H9 (cell line): Measurements from ENCODE around the gene SEC14L5. TPM values are rescaled to one million over a fixed set of nuclear protein-coding genes. Genes with fewer than 3 reads are reported as not detected.

Experiments
- DNase-seq: peaks from one replicate; pipeline ENCODE4 v3.0.0-alpha.2; 2017
- H2AFZ ChIP-seq: one replicate; pipeline ENCODE4 v1.6.1; 2013; ENCODE audit warnings: mild to moderate bottlenecking, low read length, control low read depth, moderate library complexity
- H2AK5ac ChIP-seq: 2 replicates; pipeline ENCODE4 v1.6.1; 2013; ENCODE audit warnings: low read length, control low read depth, mixed read lengths; ENCODE audit not compliant: insufficient read length
- H2BK120ac ChIP-seq: one replicate; pipeline ENCODE4 v1.6.1; 2013; ENCODE audit warnings: low read depth, mild to moderate bottlenecking, low read length, control low read depth, inconsistent platforms; ENCODE audit not compliant: poor library complexity, severe bottlenecking
- H2BK12ac ChIP-seq: 2 replicates; pipeline ENCODE4 v1.6.1; 2013; ENCODE audit warnings: low read length, control low read depth, mixed read lengths, low read depth; ENCODE audit not compliant: insufficient read length
- H2BK15ac ChIP-seq: 2 replicates; pipeline ENCODE4 v1.6.1; 2013; ENCODE audit warnings: low read depth, low read length, control low read depth
- H2BK20ac ChIP-seq: one replicate; pipeline ENCODE4 v1.6.1; 2013; ENCODE audit warnings: low read depth, mild to moderate bottlenecking, low read length, control low read depth, inconsistent platforms; ENCODE audit not compliant: poor library complexity, severe bottlenecking
- H2BK5ac ChIP-seq: 2 replicates; pipeline ENCODE4 v1.6.1; 2013; ENCODE audit warnings: low read length, control low read depth, mixed read lengths; ENCODE audit not compliant: insufficient read length
- H3K14ac ChIP-seq: 2 replicates; pipeline ENCODE4 v1.6.1; 2013; ENCODE audit warnings: low read length, control low read depth; ENCODE audit not compliant: insufficient read depth
- H3K18ac ChIP-seq: 2 replicates; pipeline ENCODE4 v1.6.1; 2013; ENCODE audit warnings: low read depth, mild to moderate bottlenecking, mixed read lengths, low read length, control low read depth; ENCODE audit not compliant: insufficient read length
- H3K23ac ChIP-seq: 2 replicates; pipeline ENCODE4 v1.6.1; 2013; ENCODE audit warnings: low read length, control low read depth, mixed read lengths, low read depth; ENCODE audit not compliant: insufficient read length
- H3K23me2 ChIP-seq: 2 replicates; pipeline ENCODE4 v1.6.1; 2013; ENCODE audit warnings: low read depth, mild to moderate bottlenecking, mixed read lengths, low read length, control low read depth; ENCODE audit not compliant: insufficient read length, poor library complexity, severe bottlenecking
- H3K27ac ChIP-seq: 2 replicates; pipeline ENCODE4 v1.5.1; 2013; ENCODE audit warnings: low read length, control low read depth, mixed read lengths, low read depth; ENCODE audit not compliant: insufficient read length
- H3K27me3 ChIP-seq: 2 replicates; pipeline ENCODE4 v1.6.1; 2013; ENCODE audit warnings: low read length, control low read depth, inconsistent platforms; ENCODE audit not compliant: insufficient read depth
- H3K4ac ChIP-seq: 2 replicates; pipeline ENCODE4 v1.6.1; 2013; ENCODE audit warnings: low read depth, mild to moderate bottlenecking, control low read depth, inconsistent platforms, low read length, moderate library complexity
- H3K4me1 ChIP-seq: 2 replicates; pipeline ENCODE4 v1.6.1; 2013; ENCODE audit warnings: low read length, control low read depth, inconsistent platforms; ENCODE audit not compliant: insufficient read depth
- H3K4me2 ChIP-seq: 2 replicates; pipeline ENCODE4 v1.6.1; 2013; ENCODE audit warnings: low read length, control low read depth, mixed read lengths; ENCODE audit not compliant: insufficient read length, insufficient read depth
- H3K56ac ChIP-seq: 2 replicates; pipeline ENCODE4 v1.6.1; 2013; ENCODE audit warnings: low read depth, mild to moderate bottlenecking, mixed read lengths, low read length, control low read depth; ENCODE audit not compliant: insufficient read length
- H3K79me1 ChIP-seq: 2 replicates; pipeline ENCODE4 v1.6.1; 2013; ENCODE audit warnings: low read depth, mild to moderate bottlenecking, moderate library complexity, low read length, control low read depth, inconsistent platforms; ENCODE audit not compliant: insufficient read depth, poor library complexity, severe bottlenecking
- H3K79me2 ChIP-seq: 2 replicates; pipeline ENCODE4 v1.6.1; 2013; ENCODE audit warnings: low read length, control low read depth, inconsistent platforms; ENCODE audit not compliant: insufficient read depth
- H3K9ac ChIP-seq: 2 replicates; pipeline ENCODE4 v1.6.1; 2013; ENCODE audit warnings: low read length, control low read depth, mixed read lengths; ENCODE audit not compliant: insufficient read length; ENCODE audit errors: extremely low read depth
- H3K9me3 ChIP-seq: one replicate; pipeline ENCODE4 v1.6.1; 2013; ENCODE audit warnings: low read depth, low read length, inconsistent platforms; ENCODE audit not compliant: control insufficient read depth
- H3T11ph ChIP-seq: one replicate; pipeline ENCODE4 v1.6.1; 2013; ENCODE audit warnings: mild to moderate bottlenecking, low read length, control low read depth, inconsistent platforms
- H4K20me1 ChIP-seq: one replicate; pipeline ENCODE4 v1.6.1; 2013; ENCODE audit not compliant: control insufficient read depth, insufficient read length, insufficient read depth
- H4K5ac ChIP-seq: 2 replicates; pipeline ENCODE4 v1.6.1; 2013; ENCODE audit warnings: low read depth, mild to moderate bottlenecking, mixed read lengths, low read length, control low read depth; ENCODE audit not compliant: insufficient read length
- H4K8ac ChIP-seq: replicated peaks from 2 replicates; pipeline ENCODE4 v1.6.1; 2013; ENCODE audit warnings: low read length, control low read depth, mixed read lengths, low read depth; ENCODE audit not compliant: insufficient read length
- H4K91ac ChIP-seq: 2 replicates; pipeline ENCODE4 v1.6.1; 2013; ENCODE audit warnings: low read depth, mild to moderate bottlenecking, moderate library complexity, mixed read lengths, low read length, control low read depth; ENCODE audit not compliant: insufficient read length
- H3K27ac Mint-ChIP-seq, 3 experiments: 2 replicates in 2 of 3; 3 replicates in 1 of 3; pipeline ENCODE4 v1.8.0; 2020 to 2021; ENCODE audit warnings: mixed read lengths in 3 of 3, mild to moderate bottlenecking in 1 of 3, moderate library complexity in 1 of 3
- H3K27me3 Mint-ChIP-seq: 2 replicates; pipeline ENCODE4 v1.8.0; 2021; ENCODE audit warnings: low read depth, mild to moderate bottlenecking, moderate library complexity, mixed read lengths
- H3K36me3 Mint-ChIP-seq, 3 experiments: 2 replicates in 2 of 3; 3 replicates in 1 of 3; pipeline ENCODE4 v1.8.0; 2020 to 2021; ENCODE audit warnings: low read depth in 3 of 3, mixed read lengths in 3 of 3; ENCODE audit not compliant: insufficient read depth in 1 of 3
- H3K4me1 Mint-ChIP-seq, 2 experiments: 2 replicates each; pipeline ENCODE4 v1.8.0; 2020; ENCODE audit warnings: mixed read lengths in 2 of 2
- H3K4me3 Mint-ChIP-seq, 2 experiments: 2 replicates in 1 of 2; 3 replicates in 1 of 2; pipeline ENCODE4 v1.8.0; 2020 to 2021; ENCODE audit warnings: mild to moderate bottlenecking in 2 of 2, mixed read lengths in 2 of 2, moderate library complexity in 1 of 2
- H3K9me3 Mint-ChIP-seq, 2 experiments: 2 replicates in 1 of 2; 3 replicates in 1 of 2; pipeline ENCODE4 v1.8.0; 2020; ENCODE audit warnings: mild to moderate bottlenecking in 2 of 2, mixed read lengths in 2 of 2, moderate library complexity in 1 of 2
- WGBS: extraction: QIAGEN DNeasy Blood & Tissue Kit; methylation state at CpG from one replicate; pipeline ENCODE4 v1.1.7; 2013; ENCODE audit warnings: missing lambda C conversion rate, low lambda C conversion rate, mixed read lengths; ENCODE audit not compliant: insufficient read length; ENCODE audit errors: extremely low coverage; 5-methylcytosine and 5-hydroxymethylcytosine counted together
- total RNA-seq: library from RNA; stranded (reverse); gene quantifications from 2 replicates; pipeline ENCODE4 v1.2.1, GENCODE V29; 2021
- TF ChIP-seq, protein P1 (sequence below): fragments of 200-600 bp; sonication (generic); conservative IDR thresholded peaks from 3 replicates; pipeline ENCODE4 v1.8.0; 2021; ENCODE audit warnings: antibody characterized with exemption, mild to moderate bottlenecking

Gene SEC14L5
- total RNA-seq, 1 experiment from 2014 or later: 4.1 TPM

DNA sequence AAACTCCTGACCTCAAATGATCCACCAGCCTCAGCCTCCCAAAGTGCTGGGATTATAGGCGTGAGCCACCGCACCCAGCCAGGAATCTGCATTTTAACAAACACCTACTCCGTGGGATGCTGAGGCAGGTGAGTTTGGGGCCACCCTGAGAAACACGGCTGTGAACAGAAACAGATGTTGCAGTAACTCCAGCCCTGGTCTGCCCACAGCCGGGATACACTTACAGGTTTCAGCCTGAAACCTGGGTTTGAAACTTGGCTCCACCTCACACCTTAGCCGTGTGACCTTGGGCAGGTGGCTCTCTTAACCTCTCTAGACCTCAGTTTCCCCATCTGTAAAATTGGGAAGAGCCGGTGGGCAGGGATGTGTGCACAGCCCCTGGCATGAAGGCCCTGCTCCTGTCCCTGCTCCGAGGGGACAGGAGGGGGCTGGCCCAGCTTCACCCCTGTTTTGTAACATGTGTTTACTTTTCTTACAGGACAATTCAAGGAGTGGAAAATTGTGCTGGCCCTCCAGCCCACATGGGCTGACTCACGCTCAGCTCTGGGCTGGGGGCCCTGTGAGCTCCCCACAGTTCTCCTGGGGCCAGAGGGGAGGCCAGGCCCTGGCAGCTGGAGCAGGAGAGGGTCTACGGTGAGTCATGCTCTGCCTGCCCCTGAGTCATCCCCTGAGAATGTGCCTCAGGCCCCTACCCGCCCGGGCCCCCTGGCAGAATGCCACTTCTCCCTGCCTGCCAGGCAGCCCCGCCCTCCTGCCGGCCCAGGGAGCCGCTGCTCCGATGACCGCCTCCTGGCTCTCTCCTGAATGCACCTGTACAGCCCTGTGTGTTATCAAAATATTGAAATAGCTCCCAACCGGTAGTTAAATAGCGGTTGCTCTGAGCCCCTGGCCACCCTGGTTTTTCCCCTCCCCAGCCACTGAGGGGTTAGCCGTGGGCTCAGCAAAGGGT, 13.5 kb upstream of the SEC14L5 start:
- no peak overlapping the region for H3K23ac ChIP-seq
- H2BK15ac ChIP-seq: no peak overlapping the region
- Mint-ChIP-seq H3K9me3 (no peaks in the 10 kb centered on the region; a peak in 1 of 5 replicates), H3K4me3 (peak overlapping the region; percentile 22 to 29; a peak in 2 of 5 replicates), H3K4me1 (peaks cover 54 to 57% of the 10 kb centered on the region in 2 experiments), H3K27ac (peak overlapping the region; percentile 53 to 96 (median 74); a peak in 5 of 7 replicates), H3K36me3 (no peaks in the 10 kb centered on the region), H3K27me3 (no peaks in the 10 kb centered on the region; the same call in none of the 2 replicates)
- H3K18ac ChIP-seq: peak overlapping the region; percentile 74
- DNase-seq: peak; percentile 90
- peaks cover 14% of the 10 kb centered on the region for H3K4me1 ChIP-seq
- no peak overlapping the region for H3T11ph ChIP-seq
- no peak overlapping the region for H2BK5ac ChIP-seq
- H4K91ac ChIP-seq: no peak overlapping the region
- no peak overlapping the region for H3K56ac ChIP-seq
- H3K27ac ChIP-seq: no peak overlapping the region
- H2AFZ ChIP-seq: no peak overlapping the region
- no CpG with 5 or more reads among the region's 20 CpGs for WGBS
- no peaks in the 10 kb centered on the region for H3K9me3 ChIP-seq
- no peaks in the 10 kb centered on the region for H3K79me2 ChIP-seq
- H4K5ac ChIP-seq: no peak overlapping the region
- H2AK5ac ChIP-seq: no peak overlapping the region
- H4K20me1 ChIP-seq: no peaks in the 10 kb centered on the region
- TF ChIP-seq, protein P1, sequence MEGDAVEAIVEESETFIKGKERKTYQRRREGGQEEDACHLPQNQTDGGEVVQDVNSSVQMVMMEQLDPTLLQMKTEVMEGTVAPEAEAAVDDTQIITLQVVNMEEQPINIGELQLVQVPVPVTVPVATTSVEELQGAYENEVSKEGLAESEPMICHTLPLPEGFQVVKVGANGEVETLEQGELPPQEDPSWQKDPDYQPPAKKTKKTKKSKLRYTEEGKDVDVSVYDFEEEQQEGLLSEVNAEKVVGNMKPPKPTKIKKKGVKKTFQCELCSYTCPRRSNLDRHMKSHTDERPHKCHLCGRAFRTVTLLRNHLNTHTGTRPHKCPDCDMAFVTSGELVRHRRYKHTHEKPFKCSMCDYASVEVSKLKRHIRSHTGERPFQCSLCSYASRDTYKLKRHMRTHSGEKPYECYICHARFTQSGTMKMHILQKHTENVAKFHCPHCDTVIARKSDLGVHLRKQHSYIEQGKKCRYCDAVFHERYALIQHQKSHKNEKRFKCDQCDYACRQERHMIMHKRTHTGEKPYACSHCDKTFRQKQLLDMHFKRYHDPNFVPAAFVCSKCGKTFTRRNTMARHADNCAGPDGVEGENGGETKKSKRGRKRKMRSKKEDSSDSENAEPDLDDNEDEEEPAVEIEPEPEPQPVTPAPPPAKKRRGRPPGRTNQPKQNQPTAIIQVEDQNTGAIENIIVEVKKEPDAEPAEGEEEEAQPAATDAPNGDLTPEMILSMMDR: no peak
- H3K9ac ChIP-seq: no peak overlapping the region
- no peak overlapping the region for H2BK20ac ChIP-seq
- H3K4ac ChIP-seq: no peak overlapping the region
- H3K79me1 ChIP-seq: no peaks in the 10 kb centered on the region
- no peak overlapping the region; the same call in 1 of the 2 replicates for H3K14ac ChIP-seq
- H4K8ac ChIP-seq: no peak overlapping the region
- no peaks in the 10 kb centered on the region for H3K23me2 ChIP-seq
- H3K4me2 ChIP-seq: no peak overlapping the region
- H2BK120ac ChIP-seq: no peak overlapping the region
- no peak overlapping the region for H2BK12ac ChIP-seq
- H3K27me3 ChIP-seq: no peaks in the 10 kb centered on the region
